GM21381 (cell line): ENCODE measurements around the gene CCL5.

Source experiments
- ATAC-seq: cut with Tn5 transposase; IDR thresholded peaks from one replicate; pipeline ENCODE4 v1.9.1; 2021; ENCODE audit warnings: mild to moderate bottlenecking, moderate library complexity; ENCODE audit not compliant: unreplicated experiment

The CCL5 gene

DNA sequence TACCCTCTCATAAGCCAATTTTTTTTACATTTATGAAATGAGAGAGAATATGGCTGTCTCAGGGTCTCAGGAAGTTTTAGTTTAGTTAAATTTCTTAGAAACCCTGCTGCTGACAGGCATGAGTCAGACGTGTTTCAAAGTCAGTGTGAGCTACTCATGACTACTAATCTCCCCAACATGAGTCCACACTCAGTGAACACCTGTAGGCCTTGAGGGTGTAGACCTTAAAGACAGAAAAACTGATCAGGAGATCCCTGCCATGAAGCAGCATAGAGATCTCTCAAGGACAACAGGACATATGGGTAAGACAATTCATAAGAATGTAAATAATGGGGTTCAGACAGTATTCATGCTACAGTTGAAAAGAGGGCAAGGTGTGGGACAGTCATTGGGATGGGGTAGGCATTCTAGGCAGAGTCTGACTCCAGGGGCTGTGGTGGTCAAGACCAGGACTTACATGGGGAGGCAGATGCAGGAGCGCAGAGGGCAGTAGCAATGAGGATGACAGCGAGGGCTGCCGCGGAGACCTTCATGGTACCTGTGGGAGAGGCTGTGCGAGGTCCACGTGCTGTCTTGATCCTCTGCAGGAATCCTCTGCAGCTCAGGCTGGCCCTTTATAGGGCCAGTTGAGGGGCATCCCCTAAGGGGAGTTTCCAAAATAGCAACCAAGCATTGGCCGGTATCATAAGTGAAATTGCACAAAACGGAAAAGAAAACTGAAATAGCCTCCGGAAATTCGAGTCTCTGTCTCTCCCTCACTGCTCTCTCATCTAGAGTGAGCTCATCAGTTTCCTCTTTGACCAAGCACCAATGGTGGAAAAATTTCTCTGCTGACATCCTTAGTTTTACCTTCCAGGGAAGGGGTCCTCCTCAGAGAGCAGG is at the start of gene CCL5:
Gene CCL5, minus strand, starts transcription at position 588 of the 882 bp plus-strand sequence.
- peak; percentile 90 for ATAC-seq

DNA sequence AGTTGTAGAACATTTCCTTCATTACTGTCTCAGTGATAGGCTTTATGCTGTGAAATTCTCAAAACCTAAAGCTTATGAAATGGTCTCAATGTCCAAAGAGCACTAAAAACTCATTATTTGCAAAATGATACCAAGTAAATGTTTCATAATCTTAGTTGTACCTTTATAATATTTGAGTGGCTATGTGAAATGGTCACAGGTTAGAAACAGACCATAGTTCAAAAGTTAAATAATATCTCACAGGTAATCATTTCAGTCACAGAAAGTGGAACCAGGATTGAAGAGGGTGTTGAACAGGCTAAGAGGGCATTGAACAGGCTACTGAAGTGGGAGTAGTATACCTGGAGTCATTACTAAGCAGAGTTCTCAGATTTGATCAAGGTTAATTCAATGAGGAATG is 47.6 kb upstream of the CCL5 start:
- ATAC-seq, result no peak

DNA sequence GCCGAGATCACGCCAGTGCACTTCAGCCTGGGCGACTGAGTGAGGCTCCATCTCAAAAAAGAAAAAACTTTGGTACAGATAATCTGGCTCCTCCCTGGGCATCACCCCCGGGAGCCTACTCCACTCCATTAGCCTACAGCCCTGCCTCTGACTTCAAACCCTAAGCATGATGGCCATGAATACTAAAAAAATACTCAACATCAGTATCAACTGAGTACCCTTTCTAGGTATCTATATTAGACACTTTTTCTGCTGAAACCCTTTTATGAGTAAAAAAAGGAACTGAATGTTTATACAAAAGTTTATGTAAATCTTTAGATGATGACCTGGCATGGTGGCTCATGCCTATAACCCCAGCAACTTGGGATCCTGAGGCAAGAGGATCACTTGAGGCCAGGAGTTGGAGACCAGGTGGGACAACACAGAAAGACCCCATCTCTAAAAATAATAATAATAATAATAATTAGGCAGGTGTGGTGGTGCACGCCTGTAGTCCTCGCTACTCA is 43.5 kb upstream of the CCL5 start:
- ATAC-seq, result no peak

DNA sequence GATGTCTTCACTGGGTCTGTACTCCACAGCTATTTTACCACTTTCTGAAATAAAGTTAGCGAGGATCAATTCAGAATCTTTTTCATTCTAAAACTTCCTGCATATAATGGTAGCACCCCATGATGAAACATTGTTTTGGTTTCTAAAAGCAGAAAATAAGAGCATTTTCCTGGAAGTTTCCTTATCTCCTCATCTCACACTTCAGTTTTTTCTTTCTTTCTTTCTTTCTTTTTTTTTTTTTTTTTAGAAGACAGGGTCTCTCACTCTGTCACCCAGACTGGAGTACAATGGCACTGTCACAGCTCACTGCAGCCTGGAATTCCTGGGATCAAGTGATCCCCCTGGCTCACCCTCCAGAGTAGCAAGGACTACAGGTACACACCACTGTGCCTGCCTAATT is 40.1 kb upstream of the CCL5 start:
- no peak for ATAC-seq

DNA sequence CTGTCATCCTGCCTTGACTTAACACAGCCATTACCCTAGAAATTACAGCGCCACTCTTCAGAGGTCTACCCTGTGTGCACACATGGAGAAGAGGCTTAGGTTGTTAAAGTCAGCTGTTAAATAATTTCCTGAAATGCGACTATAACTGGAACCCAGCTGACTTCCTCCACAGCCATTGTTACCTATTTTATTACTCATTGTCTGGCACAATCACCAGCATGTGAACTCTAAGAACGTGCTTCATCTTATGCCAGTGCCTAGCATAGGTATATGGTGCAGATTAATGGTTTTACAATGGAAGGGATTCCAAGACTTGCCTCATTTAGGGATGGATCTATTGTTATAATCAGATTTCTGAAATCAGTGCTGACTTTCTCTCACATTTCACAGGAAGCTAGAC is 38.5 kb upstream of the CCL5 start:
- ATAC-seq, result no peak

DNA sequence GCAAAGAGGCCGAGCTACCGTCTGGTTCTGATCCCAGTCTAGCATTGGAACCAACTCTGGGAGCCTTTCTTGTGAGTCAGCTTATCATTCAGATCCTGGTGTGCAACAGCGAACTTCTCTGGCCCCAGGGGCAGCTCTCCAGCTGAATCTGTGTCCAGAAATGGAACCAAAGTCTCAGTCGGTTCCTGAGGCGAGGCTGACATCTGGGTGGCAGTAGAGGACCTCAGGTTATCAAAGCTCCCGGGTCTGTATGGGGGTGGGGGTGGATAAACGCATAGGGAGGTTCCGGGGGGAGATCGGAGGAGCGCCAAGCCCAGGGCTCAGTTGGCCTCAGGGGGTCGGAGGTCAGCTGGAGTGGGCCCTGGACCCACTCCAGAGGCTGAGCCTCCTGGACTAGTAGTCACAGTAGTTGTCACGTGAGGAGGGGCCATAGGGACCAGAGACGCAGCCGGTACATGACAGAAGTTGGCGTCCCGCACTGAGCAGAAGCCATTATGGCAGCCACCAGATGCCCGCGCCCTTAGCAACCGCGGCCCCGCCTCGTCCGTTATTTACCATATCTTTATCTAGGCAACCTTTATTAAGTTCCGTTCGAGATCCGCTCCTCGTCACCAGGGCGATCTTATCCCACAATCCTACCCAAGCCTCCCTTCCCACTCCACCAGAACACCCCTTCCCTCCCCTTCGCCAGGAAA is 37.5 kb upstream of the CCL5 start:
- ATAC-seq, result no peak

DNA sequence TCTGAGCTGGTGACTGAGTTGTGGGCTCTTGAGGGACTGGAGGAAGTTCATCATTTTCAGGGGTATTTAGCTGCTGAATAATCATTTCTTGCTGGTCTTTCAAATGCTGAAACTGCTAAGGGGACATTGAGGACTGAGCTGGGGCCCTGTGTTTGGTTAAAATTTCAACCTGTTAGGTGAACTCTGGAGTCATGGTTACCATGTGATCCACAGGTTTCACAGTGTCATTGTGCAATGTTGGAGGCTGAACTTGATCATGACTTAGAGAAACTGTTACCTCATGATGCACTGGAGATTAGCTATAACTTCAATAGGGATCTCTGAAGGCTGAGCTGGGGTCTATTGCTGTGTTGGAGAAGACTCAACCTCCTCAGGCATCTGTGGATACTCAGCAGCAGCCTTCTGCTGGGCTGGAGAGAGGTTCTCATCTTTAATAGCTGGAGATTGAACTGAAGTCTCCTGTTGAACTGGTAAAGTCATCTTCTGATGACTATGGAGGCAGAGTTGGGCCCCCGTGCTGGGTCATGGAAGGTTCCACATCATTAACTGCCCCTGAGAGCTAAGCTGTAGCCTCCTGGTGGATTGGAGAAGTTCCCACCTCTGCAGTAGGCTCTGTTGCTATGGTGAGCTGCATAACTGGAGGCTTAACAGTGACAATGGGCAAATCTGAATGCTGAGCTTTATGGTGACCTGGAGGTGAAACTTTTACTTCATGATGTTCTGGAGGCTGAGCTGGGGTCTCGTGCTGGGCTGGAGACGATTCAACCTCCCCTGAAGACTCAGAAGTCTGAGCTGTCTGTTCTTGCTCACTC is 35.2 kb upstream of the CCL5 start:
- no peak for ATAC-seq

DNA sequence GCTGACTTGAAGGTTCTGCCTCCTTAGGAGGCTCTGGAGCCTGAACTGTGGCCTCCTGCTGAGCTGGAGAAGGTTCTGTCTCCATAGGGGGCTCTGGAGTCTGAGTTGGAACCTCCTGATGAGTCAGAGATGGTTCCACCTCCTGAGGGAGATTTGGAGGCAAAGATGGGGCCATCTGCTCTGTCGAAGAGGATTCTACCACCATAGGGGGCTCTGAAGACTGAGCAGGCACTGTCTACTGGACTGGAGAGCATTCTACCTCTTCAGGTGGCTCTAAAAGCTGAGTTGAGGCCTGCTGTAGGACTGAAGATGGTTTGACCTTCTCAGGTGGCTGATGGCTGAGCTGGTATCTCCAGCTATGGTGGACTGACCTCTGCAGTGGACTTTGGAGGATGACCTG is 34.2 kb upstream of the CCL5 start:
- no peak for ATAC-seq

DNA sequence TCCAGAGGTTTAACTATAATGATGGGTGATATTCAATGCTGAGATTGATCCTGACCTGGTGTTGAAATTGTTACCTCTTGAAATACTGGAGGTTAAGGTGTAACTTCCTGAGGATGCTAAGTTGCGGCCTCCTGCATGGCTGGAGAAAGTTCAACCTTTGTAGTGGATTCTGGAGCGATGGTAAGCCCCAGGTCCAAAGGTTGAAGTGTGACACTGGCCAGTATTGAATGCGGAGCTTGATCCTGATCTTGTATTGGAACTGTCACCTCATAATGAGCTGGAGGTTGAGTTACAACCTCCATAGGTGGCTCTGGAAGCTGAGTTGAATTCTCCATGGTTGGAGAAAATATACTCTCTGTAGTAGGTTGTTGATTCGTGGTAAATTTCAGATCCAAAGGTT is 33.4 kb upstream of the CCL5 start:
- no peak for ATAC-seq

DNA sequence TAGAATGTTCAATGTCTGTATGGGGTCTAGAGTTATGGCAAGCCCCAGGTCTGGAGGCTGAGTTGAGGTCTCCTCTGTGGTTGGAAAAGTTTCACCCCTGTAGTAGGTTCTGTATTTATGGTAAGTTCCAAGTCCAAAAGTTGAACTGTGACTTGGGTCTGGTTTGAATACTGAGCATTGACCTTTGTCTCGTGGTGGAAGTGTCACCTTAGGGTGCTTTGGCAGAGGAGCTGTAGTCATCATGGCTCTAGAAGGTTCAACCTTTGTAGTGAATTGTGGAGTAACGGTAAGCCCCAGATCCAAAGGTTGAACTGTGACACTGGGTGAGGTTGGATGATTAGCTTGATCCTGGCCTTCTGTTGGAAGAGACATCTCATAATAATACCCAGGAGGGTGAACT is 32.8 kb upstream of the CCL5 start:
- no peak for ATAC-seq

DNA sequence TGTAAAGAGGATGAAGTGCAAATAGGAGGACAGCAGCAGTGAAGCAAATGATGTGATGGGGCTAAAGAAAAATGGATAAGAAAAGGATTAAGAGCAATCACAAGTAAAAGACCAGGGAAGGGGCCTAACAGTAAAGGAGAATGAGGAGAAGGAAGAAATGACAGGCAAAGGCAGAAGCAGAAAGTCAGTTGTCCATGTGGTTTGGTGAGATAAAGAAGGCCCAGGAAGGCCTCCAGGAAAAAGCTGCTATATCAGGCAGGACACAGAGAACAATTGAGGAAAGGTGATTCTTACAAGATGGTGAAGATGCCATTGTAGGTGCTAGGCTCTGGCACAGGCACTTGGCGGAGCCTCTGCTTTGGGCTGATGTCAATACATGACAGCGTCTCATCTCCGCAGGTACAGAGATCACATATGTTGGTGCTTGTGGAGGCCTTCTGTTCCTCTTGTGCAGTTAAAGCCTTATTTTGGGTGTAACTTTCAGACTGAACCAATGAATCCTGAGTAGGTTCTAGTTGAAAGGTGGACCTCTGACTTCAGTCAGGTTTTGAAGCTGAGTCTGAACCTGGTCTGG is 32.3 kb upstream of the CCL5 start:
- no peak for ATAC-seq

DNA sequence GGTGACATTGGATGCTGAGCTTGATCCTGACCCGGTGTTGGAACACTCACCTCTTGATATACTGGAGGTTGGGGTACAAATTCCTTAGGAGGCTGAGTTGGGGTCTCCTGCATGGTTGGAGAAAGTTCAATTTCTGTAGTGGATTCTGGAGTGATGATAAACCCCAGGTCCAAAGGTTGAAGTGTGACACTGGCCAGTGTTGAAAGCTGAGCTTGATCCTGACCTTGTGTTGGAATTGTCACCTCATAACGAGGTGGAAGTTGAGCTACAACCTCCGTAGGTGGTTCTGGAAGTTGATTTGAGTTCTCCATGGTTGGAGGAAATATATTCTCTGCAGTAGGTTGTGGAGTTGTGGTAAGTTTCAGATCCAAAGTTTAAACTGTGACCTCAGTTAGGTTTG is 29.2 kb upstream of the CCL5 start:
- no peak for ATAC-seq

DNA sequence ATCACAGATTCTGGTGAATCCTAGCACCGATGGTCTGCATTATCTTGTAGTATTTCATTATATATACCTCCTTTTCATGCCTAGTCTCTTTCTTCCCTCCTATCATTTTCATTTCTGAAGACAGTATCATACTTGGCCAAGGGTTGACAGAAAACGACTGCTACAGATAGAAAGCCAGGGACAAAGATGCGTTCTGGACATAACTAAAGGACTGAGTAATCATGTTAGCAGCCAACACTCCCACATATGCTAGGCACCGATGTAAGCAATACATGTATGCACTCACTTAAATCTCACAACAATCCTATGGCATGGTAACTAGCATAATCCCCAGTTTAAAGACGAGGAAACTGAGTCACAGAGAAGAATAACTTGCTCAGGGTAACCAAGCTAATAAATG is 27.5 kb upstream of the CCL5 start:
- no peak for ATAC-seq

DNA sequence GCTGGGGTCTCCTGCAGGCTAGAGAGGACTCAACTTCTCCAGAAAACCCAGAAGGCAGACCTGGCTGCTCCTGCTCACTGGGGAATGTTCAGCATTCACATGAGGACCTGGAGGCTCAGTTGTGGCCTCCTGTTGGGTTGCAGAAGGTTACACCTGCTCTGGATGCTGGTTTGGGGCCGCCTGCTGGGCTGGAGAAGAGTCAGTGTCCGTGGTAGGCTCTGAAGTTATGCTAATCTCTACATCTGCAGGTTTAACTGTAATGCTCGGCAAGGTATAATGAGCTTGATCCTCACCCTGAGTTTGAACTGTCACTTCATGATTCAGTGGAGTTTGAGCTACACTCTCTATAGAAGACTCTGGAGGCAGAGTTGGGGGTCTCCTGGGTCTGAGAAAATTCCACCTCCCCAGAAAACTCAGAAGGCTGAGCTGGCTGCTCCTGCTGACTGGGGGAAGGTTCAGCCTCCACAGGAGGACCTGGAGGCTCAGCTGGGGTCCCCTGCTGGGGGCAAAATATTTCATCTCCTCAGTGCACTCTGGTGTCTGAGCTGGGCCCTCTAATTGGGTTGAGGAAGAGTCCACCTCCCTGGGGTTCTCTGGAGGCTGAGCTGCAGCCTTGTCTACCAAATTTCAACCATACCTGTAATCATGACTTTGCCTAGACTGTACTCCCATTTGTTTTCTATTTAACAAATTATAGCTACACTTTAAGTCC is 26.9 kb upstream of the CCL5 start:
- no peak for ATAC-seq

DNA sequence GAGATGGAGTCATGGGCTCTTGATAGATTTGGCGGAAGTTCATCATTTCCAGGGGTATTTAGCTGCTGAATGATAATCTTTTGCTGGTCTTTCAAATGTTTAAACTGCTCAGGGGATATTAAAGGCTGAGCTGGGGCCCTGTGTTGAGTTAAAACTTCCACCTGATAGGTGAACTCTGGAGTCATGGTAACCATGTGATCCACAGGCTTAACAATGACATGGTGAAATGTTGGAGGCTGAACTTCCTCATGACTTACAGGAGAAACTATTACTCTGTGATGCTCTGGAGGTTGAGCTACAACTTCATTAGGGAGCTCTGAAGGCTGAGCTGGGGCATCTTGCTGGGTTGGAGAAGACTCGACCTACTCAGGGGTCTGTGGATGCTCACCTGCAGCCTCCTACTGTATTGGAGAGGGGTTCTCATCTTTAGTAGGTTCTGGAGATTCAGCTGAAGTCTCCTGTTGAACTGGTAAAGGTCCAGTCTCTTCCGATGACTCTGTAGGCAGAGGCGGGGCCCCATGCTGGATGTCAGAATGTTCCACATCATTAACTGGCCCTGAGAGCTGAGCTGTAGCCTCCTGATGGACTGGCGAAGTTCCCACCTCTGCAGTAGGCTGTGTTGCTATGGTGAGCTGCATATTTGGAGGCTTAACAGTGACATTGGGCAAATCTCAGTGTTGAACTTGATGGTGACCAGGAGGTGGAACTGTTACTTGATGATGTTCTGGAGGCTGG is 26.2 kb upstream of the CCL5 start:
- no peak for ATAC-seq

DNA sequence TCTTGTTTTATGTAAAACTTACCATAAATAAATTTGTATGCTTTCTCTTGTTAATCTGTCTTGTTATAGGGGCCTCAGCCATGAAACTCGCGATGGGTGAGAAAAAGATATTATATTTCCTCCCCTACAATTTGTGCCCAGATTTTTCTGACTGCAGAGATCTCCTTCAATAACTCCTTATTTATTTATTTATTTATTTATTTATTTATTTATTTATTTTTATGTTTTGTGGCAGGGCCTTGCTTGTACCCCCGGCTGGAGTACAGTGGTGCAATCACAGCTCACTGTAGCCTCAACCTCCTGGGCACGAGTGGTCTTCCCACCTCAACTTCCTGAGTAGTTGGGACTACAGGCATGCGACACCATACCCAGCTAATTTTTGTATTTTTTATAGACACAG is 23.3 kb upstream of the CCL5 start:
- no peak for ATAC-seq

DNA sequence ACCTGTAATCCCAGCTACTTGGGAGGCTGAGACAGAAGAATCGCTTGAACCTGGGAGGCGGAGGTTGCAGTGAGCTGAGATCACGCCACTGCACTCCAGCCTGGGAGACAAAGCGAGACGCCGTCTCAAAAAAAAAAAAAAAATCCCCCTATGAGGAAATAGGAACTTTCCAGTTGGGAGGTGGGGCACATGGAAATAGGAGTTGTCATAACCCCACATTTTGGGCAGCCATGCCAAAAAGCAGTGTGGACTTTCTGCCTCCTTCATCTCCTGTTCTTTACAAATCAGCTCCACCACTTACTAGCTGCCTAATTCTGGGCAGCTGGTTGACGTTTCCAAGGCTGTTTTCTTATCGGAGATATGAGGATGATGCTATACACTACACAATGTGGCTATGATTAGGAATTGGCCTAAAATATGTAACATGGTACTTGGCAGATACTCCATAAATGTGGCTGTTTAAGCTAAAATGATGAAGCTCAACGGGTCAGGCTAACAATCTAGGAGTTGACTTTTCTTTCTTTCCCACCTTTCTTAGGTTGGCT is 21.5 kb upstream of the CCL5 start:
- ATAC-seq, result no peak

DNA sequence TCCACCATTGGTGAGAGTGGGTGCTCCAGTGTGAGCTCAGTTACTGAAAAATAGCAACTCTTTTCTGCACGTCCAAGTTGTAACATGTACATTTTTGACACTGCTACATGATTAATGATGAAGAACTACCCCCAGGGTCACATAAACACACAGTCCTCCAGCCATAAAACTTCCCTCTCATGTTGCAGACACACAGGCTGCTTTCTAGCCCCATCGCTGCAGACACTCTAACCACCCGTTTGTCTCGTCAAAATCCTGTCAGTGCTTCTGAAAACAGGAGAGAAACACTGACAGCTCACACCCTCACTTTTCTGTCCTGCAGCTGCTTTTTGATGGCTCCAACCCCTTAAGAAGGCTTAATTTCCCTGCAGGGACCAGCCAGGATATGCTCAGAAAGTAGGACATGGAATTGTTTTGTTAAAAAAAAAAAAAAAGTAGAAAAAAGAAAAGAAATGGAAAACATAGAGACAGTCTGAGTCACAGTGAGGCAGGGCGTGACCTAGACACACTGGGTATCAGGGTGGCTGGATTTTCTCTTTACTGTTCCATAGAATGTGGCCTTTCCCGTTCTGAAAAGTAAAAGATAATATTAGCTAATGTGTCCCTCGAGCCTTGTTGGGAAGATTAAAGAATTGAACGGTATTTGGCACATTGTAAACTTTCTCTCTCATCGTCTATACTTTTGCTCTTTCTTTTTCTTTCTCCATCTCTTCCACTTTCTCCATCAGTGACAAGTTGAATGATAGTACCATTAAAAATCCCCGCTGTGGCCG is 20.7 kb upstream of the CCL5 start:
- ATAC-seq, result no peak

DNA sequence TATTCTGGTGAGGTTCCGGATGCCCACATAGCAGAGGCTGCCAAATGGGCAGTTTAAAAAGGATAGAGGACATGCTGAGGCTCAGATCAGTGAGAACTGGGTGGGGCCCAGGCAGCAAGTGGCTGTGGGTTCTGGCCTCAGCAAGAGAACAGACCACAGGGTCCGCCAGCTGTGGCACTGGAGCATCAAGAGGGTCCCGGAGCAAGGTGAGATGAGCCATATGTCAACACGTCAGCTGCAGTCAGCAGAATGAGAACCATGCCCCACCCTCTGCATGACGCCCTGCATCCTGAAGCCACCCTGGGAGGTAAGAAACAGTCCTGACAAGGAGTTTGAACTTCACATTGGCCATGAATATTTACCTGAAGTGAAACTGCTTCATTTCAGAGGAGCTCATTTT is 20.1 kb upstream of the CCL5 start:
- no peak for ATAC-seq
